Smooth muscle cell (in vitro differentiated cells): ENCODE measurements around the gene POTED. TPM values are rescaled to one million over a fixed set of nuclear protein-coding genes. Genes with fewer than 3 reads are reported as not detected.
"Not testable (repeated sequence)": the region's sequence is repeated elsewhere in the genome, so short reads cannot be mapped to it uniquely, and the experiment has no call there.

ENCODE experiments used
- DNase-seq: peaks from one replicate; lab custom pipeline; 2025; ENCODE audit not compliant: unreplicated experiment; lab: John Stamatoyannopoulos, UW
- H2AFZ ChIP-seq: fragments of 200-600 bp; sonication (generic); 2 replicates; pipeline ENCODE4 v1.6.0; 2016; ENCODE audit warnings: antibody characterized with exemption, low read depth, mild to moderate bottlenecking
- H3F3A ChIP-seq: fragments of 200-600 bp; sonication (generic); 2 replicates; pipeline ENCODE4 v1.6.0; 2017; ENCODE audit warnings: antibody characterized with exemption, low read depth
- H3K27ac ChIP-seq: fragments of 200-600 bp; sonication (generic); 2 replicates; pipeline ENCODE4 v1.5.1; 2016; ENCODE audit warnings: low read depth, mild to moderate bottlenecking
- H3K27me3 ChIP-seq: fragments of 200-600 bp; sonication (generic); 2 replicates; pipeline ENCODE4 v1.6.1; 2016; ENCODE audit warnings: low read depth, mild to moderate bottlenecking
- H3K36me3 ChIP-seq: fragments of 200-600 bp; sonication (generic); 2 replicates; pipeline ENCODE4 v1.5.1; 2016; ENCODE audit warnings: low read depth
- H3K4me1 ChIP-seq: fragments of 200-600 bp; sonication (generic); 2 replicates; pipeline ENCODE4 v1.5.1; 2016; ENCODE audit warnings: low read depth
- H3K4me2 ChIP-seq: fragments of 200-600 bp; sonication (generic); 2 replicates; pipeline ENCODE4 v1.6.0; 2016; ENCODE audit warnings: mild to moderate bottlenecking
- H3K4me3 ChIP-seq: fragments of 200-600 bp; sonication (generic); 2 replicates; pipeline ENCODE4 v1.5.1; 2016; ENCODE audit warnings: mild to moderate bottlenecking
- H3K79me2 ChIP-seq: fragments of 200-600 bp; sonication (generic); 2 replicates; pipeline ENCODE4 v1.6.0; 2016; ENCODE audit warnings: low read depth, mild to moderate bottlenecking
- H3K9ac ChIP-seq: fragments of 200-600 bp; sonication (generic); 2 replicates; pipeline ENCODE4 v1.6.0; 2016; ENCODE audit warnings: low read depth
- H3K9me3 ChIP-seq: fragments of 200-600 bp; sonication (generic); replicated peaks from 2 replicates; pipeline ENCODE4 v1.5.1; 2016; ENCODE audit warnings: low read depth
- H4K20me1 ChIP-seq: fragments of 200-600 bp; sonication (generic); 2 replicates; pipeline ENCODE4 v1.6.0; 2016; ENCODE audit warnings: low read depth
- WGBS: methylation state at CpG from one replicate; pipeline ENCODE4 v1.1.7; 2016; ENCODE audit warnings: low lambda C conversion rate; 5-methylcytosine and 5-hydroxymethylcytosine counted together
- microRNA-seq: library from miRNA; unstranded; fragments of <30 nt; microRNA quantifications from one replicate; pipeline ENCODE4, GENCODE V29; 2016; ENCODE audit warnings: borderline number of aligned reads
- polyA plus RNA-seq: library from polyadenylated mRNA; unstranded; fragments of >200 nt; fragmentation: Nextera tagmentation; extraction: Ambion mirVana; gene quantifications from 2 replicates; pipeline ENCODE4 v1.2.1, GENCODE V29; 2016
- small RNA-seq: library from RNA; depleted of rRNA; stranded (forward); fragments of <200 nt; gene quantifications from one replicate; pipeline ENCODE3, GENCODE V24; 2014
- total RNA-seq: library from RNA; depleted of rRNA; stranded (reverse); fragments of >200 nt; gene quantifications from 2 replicates; pipeline ENCODE4 v1.2.3, GENCODE V29; 2014

The POTED gene
- total RNA-seq, result not detected in 2 replicates
- not detected in 2 replicates for polyA plus RNA-seq

DNA sequence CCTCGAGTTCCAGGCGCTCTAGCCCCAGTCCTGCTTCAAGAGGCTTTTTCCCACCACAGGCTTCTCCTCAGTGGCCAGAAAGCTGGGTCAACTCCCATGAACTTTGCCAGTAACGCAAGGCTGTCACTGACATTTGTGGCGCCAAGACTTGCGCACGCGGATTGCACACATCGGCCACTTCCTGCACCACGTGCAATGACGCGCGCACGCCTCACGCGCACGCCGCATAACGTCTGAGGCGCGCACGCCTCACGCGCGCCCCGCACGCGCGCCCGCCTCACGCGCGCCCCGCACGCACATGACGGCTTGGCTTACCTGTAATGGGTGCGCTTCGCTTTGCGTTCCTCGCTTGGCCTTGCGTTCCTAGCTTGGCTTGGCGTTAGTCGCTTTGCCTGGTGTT, at the start of gene POTED:
TSS of gene POTED (plus strand) at position 301 of the 400 bp plus-strand sequence. CDS start 452 bp downstream, outside the sequence.
- H3F3A ChIP-seq, H3K9me3 ChIP-seq, H3K27ac ChIP-seq, H3K4me2 ChIP-seq, H3K36me3 ChIP-seq, H3K9ac ChIP-seq, H3K79me2 ChIP-seq, H3K4me1 ChIP-seq, DNase-seq, H3K27me3 ChIP-seq, H3K4me3 ChIP-seq, H2AFZ ChIP-seq, H4K20me1 ChIP-seq: not testable (repeated sequence)
- over 99% methylated on average over 19 of the region's 42 CpGs for WGBS

GRCh38 chr21:13650101-13650500, 40.5 kb downstream of the POTED start:
- not testable (repeated sequence) for H2AFZ ChIP-seq, DNase-seq, H3K9me3 ChIP-seq, H4K20me1 ChIP-seq, H3K9ac ChIP-seq, H3F3A ChIP-seq, H3K4me3 ChIP-seq, H3K27ac ChIP-seq, H3K27me3 ChIP-seq, H3K36me3 ChIP-seq, H3K79me2 ChIP-seq, H3K4me2 ChIP-seq, H3K4me1 ChIP-seq
- 80% methylated on average over 3 of the region's 5 CpGs for WGBS

GRCh38 chr21:13651746-13652145, 42.2 kb downstream of the POTED start:
- not testable (repeated sequence) for H3K4me3 ChIP-seq, H2AFZ ChIP-seq, H3K4me2 ChIP-seq, H3K9me3 ChIP-seq, H3K36me3 ChIP-seq, H3K27ac ChIP-seq, H3K4me1 ChIP-seq, H3K79me2 ChIP-seq, H3F3A ChIP-seq, H3K9ac ChIP-seq, DNase-seq, H4K20me1 ChIP-seq, H3K27me3 ChIP-seq
- 81% methylated on average over 6 of the region's 6 CpGs for WGBS

Small RNA genes lying within 50 kb of the gene (microRNA-seq; reads per million reads assigned to microRNA genes)
- not detected for gene MIR3118-1

Small RNA genes lying within 50 kb of the gene (small RNA-seq; reads per million reads assigned to genes)
- gene AL050303.3, result not detected
- not detected for gene MIR3118-1
- gene RNU6-286P, result not detected
